Measurements from ENCODE around the gene CMSS1.
"Not testable (repeated sequence)": the region's sequence is repeated elsewhere in the genome, so short reads cannot be mapped to it uniquely, and the experiment has no call there.

DNA sequence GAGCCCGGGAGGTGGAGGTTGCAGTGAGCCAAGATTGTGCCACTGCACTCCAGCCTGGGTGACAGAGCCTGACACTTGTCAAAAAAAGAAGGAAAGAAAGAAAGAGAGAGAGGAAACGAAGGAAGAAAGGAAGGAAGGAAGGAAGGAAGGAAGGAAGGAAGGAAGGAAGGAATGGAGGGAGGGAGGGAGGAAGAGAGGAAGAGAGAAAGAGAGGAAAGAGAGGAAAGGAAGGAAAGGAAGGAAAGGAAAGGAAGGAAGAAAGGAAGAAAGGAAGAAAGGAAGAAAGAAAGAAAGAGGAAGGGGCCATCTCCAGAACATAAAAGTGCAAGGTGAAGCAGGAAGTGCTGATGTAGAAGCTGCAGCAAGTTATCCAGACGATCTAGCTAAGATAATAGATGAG is 411.5 kb downstream of the CMSS1 start:
- TF ChIP-seq, protein P1, sequence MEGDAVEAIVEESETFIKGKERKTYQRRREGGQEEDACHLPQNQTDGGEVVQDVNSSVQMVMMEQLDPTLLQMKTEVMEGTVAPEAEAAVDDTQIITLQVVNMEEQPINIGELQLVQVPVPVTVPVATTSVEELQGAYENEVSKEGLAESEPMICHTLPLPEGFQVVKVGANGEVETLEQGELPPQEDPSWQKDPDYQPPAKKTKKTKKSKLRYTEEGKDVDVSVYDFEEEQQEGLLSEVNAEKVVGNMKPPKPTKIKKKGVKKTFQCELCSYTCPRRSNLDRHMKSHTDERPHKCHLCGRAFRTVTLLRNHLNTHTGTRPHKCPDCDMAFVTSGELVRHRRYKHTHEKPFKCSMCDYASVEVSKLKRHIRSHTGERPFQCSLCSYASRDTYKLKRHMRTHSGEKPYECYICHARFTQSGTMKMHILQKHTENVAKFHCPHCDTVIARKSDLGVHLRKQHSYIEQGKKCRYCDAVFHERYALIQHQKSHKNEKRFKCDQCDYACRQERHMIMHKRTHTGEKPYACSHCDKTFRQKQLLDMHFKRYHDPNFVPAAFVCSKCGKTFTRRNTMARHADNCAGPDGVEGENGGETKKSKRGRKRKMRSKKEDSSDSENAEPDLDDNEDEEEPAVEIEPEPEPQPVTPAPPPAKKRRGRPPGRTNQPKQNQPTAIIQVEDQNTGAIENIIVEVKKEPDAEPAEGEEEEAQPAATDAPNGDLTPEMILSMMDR (conservative IDR thresholded peaks at IDR 0.05): not testable (repeated sequence)
- not testable (repeated sequence) for TF ChIP-seq ZFX (IDR thresholded peaks at IDR 0.05)

Measured in C4-2B (cell line).